K562 (cell line): ENCODE measurements around the gene AMFR. TPM values are rescaled to one million over a fixed set of nuclear protein-coding genes. Genes with fewer than 3 reads are reported as not detected.

ENCODE experiments used
- GATAD2B ChIP-seq: fragments of 450-650 bp; IDR thresholded peaks from 2 replicates; pipeline ENCODE4 v1.6.1; 2017; ENCODE audit warnings: mild to moderate bottlenecking, borderline replicate concordance
- ZBTB34 ChIP-seq: fragments of 250-450 bp; sonication (Bioruptor Pico); IDR thresholded peaks from 2 replicates; pipeline ENCODE4 v1.8.0; 2021; ENCODE audit warnings: mild to moderate bottlenecking, moderate library complexity
- ZNF311 ChIP-seq: fragments of 250-450 bp; sonication (Bioruptor Pico); IDR thresholded peaks from 2 replicates; pipeline ENCODE4 v1.4.0; 2020; ENCODE audit warnings: mild to moderate bottlenecking, moderate library complexity
- ZNF347 ChIP-seq: fragments of 450-650 bp; formaldehyde crosslinking; IDR thresholded peaks from 2 replicates; pipeline ENCODE4 v1.4.0; 2020; ENCODE audit warnings: low read depth, mild to moderate bottlenecking, moderate library complexity
- ZNF668 ChIP-seq: fragments of 250-450 bp; sonication (Bioruptor Pico); IDR thresholded peaks from 2 replicates; pipeline ENCODE4 v1.8.0; 2022; ENCODE audit warnings: mild to moderate bottlenecking, inconsistent platforms
- ZNF780A ChIP-seq: fragments of 250-450 bp; sonication (Bioruptor Pico); IDR thresholded peaks from 2 replicates; pipeline ENCODE4 v1.5.0; 2021; ENCODE audit warnings: mild to moderate bottlenecking
- polyA plus RNA-seq, 8 experiments: library from polyadenylated mRNA; depleted of rRNA in 4 of 8; stranded (reverse) in 5 of 8; unstranded in 3 of 8; fragments of >200 nt; fragmentation: Nextera tagmentation in 2 of 8; fragmentation: Illumina TruSeq in 1 of 8; extraction: Ambion mirVana in 2 of 8; extraction: Trizol in 1 of 8; gene quantifications; 2 replicates each; pipeline versions ENCODE4 v1.2.1 to v1.2.3, GENCODE V29; 2011 to 2014; ENCODE audit warnings: inconsistent platforms in 1 of 8, missing spikeins in 1 of 8
- total RNA-seq, 7 experiments: library from RNA; depleted of rRNA in 6 of 7; stranded (reverse); fragments of >200 nt in 6 of 7; fragmentation: Illumina TruSeq in 2 of 7; extraction: Trizol in 2 of 7; gene quantifications; 2 replicates each; pipeline versions ENCODE4 v1.2.1 to v1.2.3, GENCODE V29; 2011 to 2021; ENCODE audit warnings: low replicate concordance in 1 of 7
- TF ChIP-seq, protein P1 (sequence below): fragments of 450-650 bp; IDR thresholded peaks from 2 replicates; pipeline ENCODE4 v1.6.1; 2016; ENCODE audit warnings: mild to moderate bottlenecking, moderate library complexity
- TF ChIP-seq, protein P2 (sequence below): fragments of 250-450 bp; sonication (Bioruptor Pico); IDR thresholded peaks from 2 replicates; pipeline ENCODE4 v1.4.0; 2020

The AMFR gene
- total and polyA plus RNA-seq, 9 of the 15 experiments (the other 6 are each of a cell fraction or from before 2014, with no cell fraction given) = 15.6 to 113 (median 58.4) TPM

GRCh38 chr16:56462064-56462796 is 36.9 kb upstream of the AMFR start (continued):
- TF ChIP-seq, protein P1, sequence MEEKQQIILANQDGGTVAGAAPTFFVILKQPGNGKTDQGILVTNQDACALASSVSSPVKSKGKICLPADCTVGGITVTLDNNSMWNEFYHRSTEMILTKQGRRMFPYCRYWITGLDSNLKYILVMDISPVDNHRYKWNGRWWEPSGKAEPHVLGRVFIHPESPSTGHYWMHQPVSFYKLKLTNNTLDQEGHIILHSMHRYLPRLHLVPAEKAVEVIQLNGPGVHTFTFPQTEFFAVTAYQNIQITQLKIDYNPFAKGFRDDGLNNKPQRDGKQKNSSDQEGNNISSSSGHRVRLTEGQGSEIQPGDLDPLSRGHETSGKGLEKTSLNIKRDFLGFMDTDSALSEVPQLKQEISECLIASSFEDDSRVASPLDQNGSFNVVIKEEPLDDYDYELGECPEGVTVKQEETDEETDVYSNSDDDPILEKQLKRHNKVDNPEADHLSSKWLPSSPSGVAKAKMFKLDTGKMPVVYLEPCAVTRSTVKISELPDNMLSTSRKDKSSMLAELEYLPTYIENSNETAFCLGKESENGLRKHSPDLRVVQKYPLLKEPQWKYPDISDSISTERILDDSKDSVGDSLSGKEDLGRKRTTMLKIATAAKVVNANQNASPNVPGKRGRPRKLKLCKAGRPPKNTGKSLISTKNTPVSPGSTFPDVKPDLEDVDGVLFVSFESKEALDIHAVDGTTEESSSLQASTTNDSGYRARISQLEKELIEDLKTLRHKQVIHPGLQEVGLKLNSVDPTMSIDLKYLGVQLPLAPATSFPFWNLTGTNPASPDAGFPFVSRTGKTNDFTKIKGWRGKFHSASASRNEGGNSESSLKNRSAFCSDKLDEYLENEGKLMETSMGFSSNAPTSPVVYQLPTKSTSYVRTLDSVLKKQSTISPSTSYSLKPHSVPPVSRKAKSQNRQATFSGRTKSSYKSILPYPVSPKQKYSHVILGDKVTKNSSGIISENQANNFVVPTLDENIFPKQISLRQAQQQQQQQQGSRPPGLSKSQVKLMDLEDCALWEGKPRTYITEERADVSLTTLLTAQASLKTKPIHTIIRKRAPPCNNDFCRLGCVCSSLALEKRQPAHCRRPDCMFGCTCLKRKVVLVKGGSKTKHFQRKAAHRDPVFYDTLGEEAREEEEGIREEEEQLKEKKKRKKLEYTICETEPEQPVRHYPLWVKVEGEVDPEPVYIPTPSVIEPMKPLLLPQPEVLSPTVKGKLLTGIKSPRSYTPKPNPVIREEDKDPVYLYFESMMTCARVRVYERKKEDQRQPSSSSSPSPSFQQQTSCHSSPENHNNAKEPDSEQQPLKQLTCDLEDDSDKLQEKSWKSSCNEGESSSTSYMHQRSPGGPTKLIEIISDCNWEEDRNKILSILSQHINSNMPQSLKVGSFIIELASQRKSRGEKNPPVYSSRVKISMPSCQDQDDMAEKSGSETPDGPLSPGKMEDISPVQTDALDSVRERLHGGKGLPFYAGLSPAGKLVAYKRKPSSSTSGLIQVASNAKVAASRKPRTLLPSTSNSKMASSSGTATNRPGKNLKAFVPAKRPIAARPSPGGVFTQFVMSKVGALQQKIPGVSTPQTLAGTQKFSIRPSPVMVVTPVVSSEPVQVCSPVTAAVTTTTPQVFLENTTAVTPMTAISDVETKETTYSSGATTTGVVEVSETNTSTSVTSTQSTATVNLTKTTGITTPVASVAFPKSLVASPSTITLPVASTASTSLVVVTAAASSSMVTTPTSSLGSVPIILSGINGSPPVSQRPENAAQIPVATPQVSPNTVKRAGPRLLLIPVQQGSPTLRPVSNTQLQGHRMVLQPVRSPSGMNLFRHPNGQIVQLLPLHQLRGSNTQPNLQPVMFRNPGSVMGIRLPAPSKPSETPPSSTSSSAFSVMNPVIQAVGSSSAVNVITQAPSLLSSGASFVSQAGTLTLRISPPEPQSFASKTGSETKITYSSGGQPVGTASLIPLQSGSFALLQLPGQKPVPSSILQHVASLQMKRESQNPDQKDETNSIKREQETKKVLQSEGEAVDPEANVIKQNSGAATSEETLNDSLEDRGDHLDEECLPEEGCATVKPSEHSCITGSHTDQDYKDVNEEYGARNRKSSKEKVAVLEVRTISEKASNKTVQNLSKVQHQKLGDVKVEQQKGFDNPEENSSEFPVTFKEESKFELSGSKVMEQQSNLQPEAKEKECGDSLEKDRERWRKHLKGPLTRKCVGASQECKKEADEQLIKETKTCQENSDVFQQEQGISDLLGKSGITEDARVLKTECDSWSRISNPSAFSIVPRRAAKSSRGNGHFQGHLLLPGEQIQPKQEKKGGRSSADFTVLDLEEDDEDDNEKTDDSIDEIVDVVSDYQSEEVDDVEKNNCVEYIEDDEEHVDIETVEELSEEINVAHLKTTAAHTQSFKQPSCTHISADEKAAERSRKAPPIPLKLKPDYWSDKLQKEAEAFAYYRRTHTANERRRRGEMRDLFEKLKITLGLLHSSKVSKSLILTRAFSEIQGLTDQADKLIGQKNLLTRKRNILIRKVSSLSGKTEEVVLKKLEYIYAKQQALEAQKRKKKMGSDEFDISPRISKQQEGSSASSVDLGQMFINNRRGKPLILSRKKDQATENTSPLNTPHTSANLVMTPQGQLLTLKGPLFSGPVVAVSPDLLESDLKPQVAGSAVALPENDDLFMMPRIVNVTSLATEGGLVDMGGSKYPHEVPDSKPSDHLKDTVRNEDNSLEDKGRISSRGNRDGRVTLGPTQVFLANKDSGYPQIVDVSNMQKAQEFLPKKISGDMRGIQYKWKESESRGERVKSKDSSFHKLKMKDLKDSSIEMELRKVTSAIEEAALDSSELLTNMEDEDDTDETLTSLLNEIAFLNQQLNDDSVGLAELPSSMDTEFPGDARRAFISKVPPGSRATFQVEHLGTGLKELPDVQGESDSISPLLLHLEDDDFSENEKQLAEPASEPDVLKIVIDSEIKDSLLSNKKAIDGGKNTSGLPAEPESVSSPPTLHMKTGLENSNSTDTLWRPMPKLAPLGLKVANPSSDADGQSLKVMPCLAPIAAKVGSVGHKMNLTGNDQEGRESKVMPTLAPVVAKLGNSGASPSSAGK = no peak
- TF ChIP-seq ZNF347 (CRISPR knock-in tag) = no peak
- TF ChIP-seq, protein P2, sequence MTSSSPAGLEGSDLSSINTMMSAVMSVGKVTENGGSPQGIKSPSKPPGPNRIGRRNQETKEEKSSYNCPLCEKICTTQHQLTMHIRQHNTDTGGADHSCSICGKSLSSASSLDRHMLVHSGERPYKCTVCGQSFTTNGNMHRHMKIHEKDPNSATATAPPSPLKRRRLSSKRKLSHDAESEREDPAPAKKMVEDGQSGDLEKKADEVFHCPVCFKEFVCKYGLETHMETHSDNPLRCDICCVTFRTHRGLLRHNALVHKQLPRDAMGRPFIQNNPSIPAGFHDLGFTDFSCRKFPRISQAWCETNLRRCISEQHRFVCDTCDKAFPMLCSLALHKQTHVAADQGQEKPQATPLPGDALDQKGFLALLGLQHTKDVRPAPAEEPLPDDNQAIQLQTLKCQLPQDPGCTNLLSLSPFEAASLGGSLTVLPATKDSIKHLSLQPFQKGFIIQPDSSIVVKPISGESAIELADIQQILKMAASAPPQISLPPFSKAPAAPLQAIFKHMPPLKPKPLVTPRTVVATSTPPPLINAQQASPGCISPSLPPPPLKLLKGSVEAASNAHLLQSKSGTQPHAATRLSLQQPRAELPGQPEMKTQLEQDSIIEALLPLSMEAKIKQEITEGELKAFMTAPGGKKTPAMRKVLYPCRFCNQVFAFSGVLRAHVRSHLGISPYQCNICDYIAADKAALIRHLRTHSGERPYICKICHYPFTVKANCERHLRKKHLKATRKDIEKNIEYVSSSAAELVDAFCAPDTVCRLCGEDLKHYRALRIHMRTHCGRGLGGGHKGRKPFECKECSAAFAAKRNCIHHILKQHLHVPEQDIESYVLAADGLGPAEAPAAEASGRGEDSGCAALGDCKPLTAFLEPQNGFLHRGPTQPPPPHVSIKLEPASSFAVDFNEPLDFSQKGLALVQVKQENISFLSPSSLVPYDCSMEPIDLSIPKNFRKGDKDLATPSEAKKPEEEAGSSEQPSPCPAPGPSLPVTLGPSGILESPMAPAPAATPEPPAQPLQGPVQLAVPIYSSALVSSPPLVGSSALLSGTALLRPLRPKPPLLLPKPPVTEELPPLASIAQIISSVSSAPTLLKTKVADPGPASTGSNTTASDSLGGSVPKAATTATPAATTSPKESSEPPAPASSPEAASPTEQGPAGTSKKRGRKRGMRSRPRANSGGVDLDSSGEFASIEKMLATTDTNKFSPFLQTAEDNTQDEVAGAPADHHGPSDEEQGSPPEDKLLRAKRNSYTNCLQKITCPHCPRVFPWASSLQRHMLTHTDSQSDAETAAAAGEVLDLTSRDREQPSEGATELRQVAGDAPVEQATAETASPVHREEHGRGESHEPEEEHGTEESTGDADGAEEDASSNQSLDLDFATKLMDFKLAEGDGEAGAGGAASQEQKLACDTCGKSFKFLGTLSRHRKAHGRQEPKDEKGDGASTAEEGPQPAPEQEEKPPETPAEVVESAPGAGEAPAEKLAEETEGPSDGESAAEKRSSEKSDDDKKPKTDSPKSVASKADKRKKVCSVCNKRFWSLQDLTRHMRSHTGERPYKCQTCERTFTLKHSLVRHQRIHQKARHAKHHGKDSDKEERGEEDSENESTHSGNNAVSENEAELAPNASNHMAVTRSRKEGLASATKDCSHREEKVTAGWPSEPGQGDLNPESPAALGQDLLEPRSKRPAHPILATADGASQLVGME (CRISPR knock-in tag) = no peak
- no peak for TF ChIP-seq ZNF780A (CRISPR knock-in tag)
- TF ChIP-seq GATAD2B = peak; percentile 64; the same call in 1 of the 2 replicates
- peak; percentile 60; the same call in 1 of the 2 replicates for TF ChIP-seq ZNF668
- no peak for TF ChIP-seq ZBTB34 (CRISPR knock-in tag)
- TF ChIP-seq ZNF311 (CRISPR knock-in tag) = peak; percentile 79
